Measurements from ENCODE around the gene G6PD.

DNA sequence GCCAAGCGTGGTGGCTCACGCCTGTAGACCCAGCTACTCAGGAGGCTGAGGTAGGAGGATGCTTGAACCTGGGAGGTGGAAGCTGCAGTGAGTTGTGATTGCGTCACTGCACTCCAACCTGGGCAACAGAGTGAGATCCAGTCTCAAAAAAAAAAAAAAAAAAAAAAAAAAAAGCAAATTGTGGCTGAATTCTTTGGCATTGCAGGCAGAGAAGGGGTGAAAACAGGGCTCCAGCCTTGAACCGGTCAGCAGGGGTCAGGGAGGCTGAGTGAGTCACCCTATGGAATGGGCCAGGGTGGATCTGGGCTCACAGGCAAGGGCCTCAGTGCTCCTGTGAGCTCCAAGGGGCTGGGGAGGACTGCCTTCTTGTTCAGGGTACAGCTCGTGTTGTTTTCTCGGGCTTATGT lies 17.4 kb downstream of the G6PD start:
- TF ChIP-seq, protein P1, sequence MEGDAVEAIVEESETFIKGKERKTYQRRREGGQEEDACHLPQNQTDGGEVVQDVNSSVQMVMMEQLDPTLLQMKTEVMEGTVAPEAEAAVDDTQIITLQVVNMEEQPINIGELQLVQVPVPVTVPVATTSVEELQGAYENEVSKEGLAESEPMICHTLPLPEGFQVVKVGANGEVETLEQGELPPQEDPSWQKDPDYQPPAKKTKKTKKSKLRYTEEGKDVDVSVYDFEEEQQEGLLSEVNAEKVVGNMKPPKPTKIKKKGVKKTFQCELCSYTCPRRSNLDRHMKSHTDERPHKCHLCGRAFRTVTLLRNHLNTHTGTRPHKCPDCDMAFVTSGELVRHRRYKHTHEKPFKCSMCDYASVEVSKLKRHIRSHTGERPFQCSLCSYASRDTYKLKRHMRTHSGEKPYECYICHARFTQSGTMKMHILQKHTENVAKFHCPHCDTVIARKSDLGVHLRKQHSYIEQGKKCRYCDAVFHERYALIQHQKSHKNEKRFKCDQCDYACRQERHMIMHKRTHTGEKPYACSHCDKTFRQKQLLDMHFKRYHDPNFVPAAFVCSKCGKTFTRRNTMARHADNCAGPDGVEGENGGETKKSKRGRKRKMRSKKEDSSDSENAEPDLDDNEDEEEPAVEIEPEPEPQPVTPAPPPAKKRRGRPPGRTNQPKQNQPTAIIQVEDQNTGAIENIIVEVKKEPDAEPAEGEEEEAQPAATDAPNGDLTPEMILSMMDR (IDR thresholded peaks at IDR 0.05), result no peak
- no peak for TF ChIP-seq ZFX (IDR thresholded peaks at IDR 0.05; ENCODE audit: borderline replicate concordance)
